GM12801 (cell line): ENCODE data around the gene SLC10A1.

Experiments
- TF ChIP-seq, protein P1 (sequence below): IDR thresholded peaks from one replicate; pipeline ENCODE4 v1.5.1; 2011; ENCODE audit warnings: control low read depth; ENCODE audit not compliant: insufficient read length; ENCODE audit errors: extremely low read depth

SLC10A1 gene

DNA sequence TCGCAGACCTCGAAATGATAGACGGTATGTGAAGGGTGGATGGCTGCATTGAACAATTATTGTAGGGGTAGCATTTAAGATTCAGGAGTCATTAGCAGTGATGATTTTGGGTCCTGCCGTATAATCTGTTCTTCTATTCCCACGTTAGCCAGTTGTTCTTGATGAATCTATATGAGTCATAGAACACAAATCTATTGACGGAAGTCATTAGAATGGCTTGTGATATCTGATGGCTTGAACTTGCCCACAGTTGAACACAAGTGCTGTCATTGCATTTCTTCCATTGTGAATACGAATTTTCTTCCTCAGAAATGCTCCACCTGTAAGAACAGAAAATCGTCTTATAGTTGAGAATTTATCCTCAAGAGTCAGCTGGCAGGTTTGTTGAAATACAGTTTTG, 28.2 kb downstream of the SLC10A1 start:
- TF ChIP-seq, protein P1, sequence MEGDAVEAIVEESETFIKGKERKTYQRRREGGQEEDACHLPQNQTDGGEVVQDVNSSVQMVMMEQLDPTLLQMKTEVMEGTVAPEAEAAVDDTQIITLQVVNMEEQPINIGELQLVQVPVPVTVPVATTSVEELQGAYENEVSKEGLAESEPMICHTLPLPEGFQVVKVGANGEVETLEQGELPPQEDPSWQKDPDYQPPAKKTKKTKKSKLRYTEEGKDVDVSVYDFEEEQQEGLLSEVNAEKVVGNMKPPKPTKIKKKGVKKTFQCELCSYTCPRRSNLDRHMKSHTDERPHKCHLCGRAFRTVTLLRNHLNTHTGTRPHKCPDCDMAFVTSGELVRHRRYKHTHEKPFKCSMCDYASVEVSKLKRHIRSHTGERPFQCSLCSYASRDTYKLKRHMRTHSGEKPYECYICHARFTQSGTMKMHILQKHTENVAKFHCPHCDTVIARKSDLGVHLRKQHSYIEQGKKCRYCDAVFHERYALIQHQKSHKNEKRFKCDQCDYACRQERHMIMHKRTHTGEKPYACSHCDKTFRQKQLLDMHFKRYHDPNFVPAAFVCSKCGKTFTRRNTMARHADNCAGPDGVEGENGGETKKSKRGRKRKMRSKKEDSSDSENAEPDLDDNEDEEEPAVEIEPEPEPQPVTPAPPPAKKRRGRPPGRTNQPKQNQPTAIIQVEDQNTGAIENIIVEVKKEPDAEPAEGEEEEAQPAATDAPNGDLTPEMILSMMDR: no peak

GRCh38 chr14:69767369-69767999, 29.6 kb downstream of the SLC10A1 start:
- TF ChIP-seq, protein P1: no peak

- TF ChIP-seq, protein P1: no peak
Observed at GRCh38 chr14:69766984-69767368, 30.1 kb downstream of the SLC10A1 start, which contains the start of gene SRSF5. SRSF5 (plus strand) TSS chr14:69767142; CDS start chr14:69768157, 1,015 bp downstream.

GRCh38 chr14:69763761-69764510, 33.1 kb downstream of the SLC10A1 start:
- TF ChIP-seq, protein P1: no peak

DNA sequence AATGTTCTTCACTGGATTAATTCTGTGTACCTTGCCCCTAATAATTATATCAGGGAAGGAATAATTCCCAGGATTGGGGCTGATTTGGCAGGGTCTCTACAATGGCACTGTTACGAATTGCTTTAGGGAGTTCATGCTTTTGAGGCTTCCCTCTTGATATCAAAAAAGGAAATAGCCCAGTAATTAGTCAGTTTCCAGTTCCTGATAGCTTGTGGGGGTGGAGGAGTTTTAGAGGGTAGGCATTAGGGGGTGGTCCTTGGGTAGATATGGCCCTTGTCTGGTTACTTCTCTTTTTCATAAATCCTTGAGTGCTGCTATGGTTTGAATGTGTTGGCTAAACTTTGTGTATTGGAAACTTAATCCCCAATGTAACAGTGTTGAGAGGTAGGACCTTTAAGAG, 36.2 kb downstream of the SLC10A1 start:
- TF ChIP-seq, protein P1: no peak

- TF ChIP-seq, protein P1: no peak
Observed at GRCh38 chr14:69756298-69756697, 40.7 kb downstream of the SLC10A1 start.

GRCh38 chr14:69755784-69756183, 41.3 kb downstream of the SLC10A1 start:
- TF ChIP-seq, protein P1: no peak
